ENCODE data around the gene MYL6B.
A peak's percentile ranks its signal among the peaks of the same experiment; 100 is the strongest.
"Not testable (repeated sequence)": the region's sequence is repeated elsewhere in the genome, so short reads cannot be mapped to it uniquely, and the experiment has no call there.

The MYL6B gene

DNA sequence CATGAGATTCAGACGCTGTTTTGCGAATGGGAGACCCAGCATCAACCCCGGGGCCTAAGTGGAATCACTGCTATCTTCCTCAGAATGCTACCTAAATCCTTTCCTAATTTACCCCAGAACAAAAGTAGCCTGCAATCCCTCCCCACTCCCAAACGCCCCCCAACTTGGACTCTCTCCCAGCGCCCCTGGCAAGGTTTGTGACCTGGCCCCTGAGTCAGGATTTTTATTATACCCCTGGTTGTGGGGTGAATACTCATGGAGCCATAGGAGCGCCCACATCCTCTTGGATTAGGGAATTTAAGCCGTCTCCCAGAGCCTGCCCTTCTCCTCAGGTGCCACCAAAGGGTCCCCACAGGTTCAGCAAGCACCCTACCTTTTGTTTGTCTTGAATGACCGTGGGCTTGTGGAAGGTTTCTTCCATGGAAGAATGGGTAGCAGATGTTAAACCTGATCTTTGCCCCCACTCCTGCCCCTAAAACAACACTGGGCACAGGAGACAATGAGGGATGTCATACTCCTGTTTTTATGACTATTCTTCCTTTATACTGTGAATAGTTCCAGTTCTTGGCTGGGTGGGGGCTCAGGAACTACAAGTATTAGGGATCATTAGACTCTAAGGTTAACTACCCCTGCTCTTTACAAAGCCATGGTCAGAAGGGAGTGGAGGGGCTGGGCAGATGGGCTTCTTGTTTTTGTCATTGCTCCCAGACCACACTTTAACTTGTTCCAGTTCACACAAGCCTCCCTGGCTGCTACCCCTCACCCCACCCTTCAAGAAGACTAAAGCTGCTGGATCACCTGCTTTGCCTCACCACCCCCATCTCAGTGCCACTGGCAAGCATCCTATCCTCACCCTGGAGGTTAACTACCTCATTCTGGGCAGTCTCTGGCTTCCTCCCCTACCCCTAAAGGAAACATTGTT is 630 bp downstream of the MYL6B start:
- DNase-seq (ENCODE audit: low read depth): no peak

DNA sequence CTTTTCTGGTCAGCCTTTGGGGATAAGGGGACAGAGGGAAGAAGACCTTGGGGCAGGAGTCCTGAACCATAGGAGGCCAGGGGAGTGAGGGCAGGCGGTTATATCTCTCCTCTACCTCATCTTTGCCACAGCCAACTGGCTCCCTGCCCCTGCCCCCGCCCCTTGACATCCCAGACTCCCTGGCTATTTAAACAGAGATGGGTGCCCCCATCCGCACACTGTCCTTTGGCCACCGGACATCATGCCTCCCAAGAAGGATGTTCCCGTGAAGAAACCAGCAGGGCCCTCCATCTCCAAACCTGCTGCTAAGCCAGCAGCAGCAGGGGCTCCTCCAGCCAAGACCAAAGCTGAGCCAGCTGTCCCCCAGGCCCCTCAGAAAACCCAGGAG is 1.3 kb downstream of the MYL6B start:
- DNase-seq (ENCODE audit: low read depth): no peak

DNA sequence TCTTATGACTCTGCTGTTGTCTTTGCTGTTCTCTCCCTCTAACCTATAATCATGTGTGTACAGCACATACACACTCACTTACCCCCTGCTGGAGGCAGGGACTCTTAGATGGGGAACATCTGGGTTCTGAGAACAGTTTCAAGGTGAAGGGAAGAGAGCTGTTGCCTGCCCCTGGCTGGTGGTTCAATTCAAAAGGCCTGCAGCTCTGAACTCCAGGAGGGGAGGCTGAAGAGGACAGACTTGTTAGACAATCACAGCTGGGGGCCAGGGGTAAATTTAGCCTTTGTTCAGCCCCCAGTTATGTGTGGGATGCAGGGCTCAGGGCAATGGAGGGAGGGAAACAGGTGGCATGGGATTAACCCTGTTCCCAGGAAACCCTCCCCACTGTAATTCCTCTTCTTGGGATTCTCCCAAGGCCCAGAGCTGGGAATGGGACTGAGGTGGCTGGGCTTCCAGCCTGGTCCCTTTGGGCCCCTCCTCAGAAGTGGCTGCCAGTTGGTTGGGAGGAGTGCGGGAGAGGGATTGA is 1.9 kb downstream of the MYL6B start:
- no peak for DNase-seq (ENCODE audit: low read depth)

DNA sequence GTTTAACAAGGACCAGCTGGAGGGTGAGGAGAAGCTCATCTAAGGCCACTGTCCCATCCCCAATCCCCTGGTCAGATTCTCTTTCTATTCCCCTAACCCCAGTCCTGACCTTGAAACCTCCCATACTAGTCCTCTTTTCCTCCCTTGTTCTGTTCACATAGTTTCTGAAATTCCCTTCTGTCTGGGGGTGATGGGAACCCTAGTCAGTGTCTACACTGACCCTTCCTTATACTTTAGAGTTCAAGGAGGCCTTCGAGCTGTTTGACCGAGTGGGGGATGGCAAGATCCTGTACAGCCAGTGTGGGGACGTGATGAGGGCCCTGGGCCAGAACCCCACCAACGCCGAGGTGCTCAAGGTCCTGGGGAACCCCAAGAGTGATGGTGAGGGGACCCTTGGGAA is 2.4 kb downstream of the MYL6B start:
- DNase-seq (ENCODE audit: low read depth): no peak

DNA sequence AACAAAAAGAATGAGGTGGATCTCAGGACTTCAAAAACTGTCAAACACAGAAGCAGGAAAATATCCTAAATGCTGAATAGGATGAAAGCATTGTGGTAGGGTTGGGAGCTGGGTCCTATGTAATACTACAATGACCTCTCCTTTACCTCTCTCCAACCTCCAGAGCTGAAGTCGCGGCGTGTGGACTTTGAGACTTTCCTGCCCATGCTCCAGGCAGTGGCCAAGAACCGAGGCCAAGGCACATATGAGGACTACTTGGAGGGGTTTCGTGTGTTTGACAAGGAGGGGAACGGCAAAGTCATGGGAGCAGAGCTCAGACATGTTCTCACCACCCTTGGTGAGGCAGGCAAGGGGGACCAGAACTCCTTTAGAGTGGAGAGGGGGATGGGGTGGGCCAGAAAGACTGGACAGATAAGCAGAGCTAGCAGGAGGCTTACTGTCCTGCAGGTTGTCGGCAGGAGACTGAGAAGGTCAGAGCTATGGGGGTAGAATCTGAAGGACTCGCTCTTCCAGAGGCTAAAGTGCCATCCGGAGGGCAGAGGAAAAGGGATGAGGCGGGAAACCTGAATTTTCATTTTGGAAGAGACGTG is 3.0 kb downstream of the MYL6B start:
- no peak for DNase-seq (ENCODE audit: low read depth)

DNA sequence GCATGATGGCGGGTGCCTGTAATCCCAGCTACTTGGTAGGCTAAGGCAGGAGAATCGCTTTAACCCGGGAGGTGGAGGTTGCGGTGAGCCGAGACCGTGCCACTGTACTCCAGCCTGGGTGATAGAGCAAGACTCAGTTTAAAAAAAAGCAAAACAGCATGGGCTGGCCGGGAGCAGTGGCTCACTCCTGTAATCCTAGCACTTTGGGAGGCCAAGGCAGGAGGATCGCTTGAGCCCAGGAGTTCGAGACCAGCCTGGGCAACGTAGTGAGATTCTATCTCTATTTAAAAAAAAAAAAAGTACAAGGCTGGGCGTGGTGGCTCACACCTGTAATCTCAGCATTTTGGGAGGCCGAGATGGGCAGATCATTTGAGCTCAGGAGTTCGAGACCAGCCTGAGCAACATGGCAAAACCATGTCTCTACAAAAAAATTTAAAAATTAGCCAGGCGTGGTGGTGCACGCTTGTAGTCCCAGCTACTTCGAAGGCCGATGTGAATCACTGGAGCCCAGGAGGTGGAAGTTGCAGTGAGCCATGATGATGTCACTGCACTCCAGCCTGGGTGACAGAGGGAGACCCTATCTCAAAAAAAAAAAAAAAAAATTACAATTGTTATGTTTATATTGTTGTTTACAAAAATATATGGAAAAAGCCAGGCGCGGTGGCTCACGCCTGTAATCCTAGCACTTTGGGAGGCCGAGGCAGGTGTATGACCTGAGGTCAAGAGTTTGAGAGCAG is 4.2 kb downstream of the MYL6B start:
- not testable (repeated sequence) for DNase-seq (ENCODE audit: low read depth)

DNA sequence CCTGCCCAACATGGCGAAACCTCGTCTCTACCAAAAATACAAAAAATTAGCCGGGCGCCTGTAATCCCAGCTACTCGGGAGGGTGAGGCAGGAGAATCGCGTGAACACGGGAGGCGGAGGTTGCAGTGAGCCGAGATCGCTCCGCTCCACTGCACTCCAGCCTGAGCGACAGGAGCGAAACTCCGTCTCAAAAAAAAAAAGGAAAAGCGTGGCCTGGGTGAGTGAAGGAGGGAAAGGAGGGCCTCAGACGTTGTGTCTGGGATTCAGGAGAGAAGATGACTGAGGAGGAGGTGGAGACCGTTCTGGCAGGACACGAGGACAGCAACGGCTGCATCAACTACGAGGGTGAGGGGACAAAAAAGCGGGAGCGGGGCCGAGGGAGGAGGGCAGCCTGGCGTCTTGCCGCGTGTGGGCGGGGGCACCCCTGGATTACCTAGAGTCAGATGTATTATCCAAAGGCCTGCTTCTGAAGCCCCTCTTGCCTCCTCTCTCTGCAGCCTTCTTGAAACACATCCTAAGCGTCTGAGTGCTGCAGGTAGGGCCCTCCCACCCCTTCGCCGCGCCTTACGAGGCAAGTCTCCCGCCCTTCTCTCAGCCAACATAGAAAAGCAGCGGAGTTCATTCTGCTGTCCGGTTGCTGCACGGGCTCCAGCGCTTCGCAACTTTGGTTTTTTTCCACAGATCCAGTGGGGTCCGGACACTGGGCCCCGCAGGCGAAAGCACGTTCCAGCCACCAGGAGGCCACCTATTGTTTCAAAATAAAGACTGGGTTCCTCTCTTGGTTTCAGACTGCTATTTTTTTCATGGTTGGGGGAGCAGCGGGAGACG is 5.0 kb downstream of the MYL6B start:
- peak; percentile 41 for DNase-seq (ENCODE audit: low read depth)

DNA sequence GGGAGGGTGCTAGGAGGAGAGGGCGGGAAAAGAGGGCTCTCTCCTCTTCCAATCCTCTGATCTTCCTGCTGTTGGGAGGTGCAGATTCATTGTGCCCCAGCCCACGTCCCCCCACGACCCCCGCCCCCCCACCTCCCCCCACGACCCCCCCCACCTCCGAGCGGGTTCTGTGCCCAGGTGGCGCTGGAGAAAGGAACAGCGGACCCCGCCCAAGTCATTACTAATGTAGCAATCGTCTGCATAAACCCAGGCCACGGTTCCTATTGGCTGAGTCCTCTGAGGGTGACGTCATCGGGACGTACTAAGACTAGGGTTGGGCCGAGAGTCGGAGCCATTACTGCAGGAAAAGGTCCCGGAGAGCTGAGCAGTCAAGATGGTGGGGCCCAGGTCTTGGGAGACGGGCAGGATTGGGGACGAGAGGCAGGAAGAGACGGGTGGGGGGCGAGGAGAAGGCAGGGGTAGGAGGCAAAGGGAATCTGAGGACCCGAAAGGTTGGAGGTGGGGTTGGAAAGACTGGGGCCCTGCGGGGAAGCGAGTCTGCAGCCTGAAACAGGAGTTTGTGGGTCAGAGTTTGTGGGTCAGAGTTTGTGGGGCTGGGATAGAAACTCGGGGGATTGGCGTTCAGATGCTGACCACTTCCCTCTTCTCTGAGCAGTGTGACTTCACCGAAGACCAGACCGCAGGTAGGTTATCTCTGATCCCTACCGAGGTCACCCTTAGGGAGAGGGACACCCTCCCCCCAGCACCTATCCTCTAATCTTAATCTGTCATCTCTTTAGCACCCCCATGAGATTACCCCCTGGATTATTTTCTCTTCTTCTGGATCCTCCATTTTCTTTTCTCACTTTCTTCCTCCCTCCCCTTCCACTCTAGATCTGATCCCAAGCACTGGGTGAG is 5.9 kb downstream of the MYL6B start, which contains the start of gene MYL6:
MYL6 (plus strand) TSS at position 331 of the 897 bp plus-strand sequence; CDS start at position 374, 43 bp downstream.
- DNase-seq (ENCODE audit: low read depth): peak; percentile 90

DNA sequence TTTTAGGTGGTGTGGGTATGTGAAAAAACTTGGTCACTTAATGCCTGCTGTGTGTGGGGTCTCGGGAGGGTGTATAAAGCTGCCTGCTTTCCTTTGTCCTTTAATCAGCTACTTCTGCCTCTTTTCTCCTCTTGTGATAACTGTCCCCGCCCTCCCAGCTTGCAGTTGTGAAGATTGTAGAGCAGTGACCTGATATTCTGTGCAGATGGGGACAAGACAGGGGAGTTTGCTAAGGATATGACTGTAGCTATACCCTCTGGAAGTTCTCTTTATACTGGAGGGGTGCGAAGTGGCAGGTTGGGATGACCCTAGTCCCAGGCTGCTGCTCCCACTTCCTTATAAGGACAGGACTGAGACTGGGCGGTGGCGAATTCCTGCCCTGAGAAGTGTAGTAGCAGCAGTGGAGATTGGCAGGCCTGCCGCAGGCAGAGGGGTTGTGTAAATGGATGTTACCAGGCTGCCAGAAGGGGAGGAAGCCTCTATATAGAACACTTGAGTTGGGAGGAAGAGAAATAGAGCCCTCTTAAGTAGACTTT is 6.6 kb downstream of the MYL6B start:
- no peak for DNase-seq (ENCODE audit: low read depth)

DNA sequence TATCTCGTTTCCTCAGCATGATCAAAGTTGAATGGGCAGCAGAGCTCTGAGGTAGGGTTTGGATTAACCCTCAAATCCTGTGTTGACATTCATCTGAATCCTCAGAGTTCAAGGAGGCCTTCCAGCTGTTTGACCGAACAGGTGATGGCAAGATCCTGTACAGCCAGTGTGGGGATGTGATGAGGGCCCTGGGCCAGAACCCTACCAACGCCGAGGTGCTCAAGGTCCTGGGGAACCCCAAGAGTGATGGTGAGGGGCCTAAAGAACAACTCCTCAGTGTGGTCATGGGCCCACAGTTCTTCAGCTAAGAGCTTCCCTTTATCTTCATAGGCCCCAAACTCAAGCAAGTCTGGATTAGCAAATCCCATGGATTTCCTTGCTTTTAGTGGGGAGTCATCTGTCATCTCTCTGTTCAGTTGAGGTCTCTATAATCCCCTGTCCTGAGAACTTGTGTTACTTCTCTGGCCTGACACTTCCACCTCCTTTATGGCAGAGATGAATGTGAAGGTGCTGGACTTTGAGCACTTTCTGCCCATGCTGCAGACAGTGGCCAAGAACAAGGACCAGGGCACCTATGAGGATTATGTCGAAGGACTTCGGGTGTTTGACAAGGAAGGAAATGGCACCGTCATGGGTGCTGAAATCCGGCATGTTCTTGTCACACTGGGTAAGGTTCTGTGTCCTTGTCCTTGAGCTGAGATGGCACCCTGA is 7.2 kb downstream of the MYL6B start:
- no peak for DNase-seq (ENCODE audit: low read depth)

DNA sequence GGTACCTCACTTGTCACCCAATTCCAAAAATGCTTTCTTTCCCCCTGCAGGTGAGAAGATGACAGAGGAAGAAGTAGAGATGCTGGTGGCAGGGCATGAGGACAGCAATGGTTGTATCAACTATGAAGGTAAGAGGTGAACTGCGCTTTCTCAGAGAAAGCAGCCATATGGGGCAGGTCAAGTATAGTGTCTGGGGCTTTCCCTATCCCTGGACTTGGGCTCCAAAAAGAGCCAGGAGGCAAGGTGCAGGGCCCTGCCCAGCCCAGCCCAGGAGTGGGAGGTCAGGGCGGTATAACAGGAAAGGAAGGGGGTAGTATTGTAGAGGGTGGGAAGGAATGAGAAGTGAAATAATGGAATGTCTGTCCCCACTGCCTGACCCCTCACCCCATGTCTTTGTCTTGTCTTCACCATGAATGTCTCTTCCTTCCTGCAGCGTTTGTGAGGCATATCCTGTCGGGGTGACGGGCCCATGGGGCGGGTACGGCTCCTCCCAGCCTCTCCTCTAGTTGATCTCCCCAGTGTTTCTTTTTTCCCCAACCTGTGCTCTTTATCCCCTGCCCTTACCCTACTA is 7.9 kb downstream of the MYL6B start:
- peak; percentile 57 for DNase-seq (ENCODE audit: low read depth)

DNA sequence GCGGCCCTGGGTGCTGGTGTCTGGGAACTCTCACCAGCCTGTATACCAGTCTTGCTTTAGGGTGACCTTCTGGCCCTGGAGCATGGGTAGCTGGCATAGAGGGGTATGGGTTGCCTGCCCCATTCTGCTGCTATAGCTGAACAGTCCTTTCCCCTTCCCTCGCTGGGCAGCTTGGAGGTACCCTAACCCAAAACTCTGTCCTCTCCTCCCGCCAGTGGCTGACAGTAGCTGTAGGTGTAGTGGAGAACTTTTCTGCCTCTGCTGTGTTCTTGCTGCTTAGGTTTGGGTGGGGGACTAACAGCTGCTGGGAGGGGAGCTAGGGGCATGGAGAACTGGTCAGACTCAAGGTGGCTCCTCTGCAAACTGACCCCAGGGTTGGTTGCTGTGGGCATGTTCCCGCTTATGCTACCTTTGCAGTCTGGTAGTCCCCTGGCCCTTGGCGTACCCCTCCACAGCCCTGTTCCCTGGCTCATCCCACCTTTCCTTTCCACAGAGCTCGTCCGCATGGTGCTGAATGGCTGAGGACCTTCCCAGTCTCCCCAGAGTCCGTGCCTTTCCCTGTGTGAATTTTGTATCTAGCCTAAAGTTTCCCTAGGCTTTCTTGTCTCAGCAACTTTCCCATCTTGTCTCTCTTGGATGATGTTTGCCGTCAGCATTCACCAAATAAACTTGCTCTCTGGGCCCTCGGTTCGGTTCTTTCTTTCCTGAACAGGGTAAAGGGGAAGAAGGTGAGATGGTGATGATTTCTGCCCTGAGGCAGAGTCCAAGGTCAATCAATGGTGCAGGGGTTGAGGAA is 8.7 kb downstream of the MYL6B start:
- DNase-seq (ENCODE audit: low read depth): no peak

DNA sequence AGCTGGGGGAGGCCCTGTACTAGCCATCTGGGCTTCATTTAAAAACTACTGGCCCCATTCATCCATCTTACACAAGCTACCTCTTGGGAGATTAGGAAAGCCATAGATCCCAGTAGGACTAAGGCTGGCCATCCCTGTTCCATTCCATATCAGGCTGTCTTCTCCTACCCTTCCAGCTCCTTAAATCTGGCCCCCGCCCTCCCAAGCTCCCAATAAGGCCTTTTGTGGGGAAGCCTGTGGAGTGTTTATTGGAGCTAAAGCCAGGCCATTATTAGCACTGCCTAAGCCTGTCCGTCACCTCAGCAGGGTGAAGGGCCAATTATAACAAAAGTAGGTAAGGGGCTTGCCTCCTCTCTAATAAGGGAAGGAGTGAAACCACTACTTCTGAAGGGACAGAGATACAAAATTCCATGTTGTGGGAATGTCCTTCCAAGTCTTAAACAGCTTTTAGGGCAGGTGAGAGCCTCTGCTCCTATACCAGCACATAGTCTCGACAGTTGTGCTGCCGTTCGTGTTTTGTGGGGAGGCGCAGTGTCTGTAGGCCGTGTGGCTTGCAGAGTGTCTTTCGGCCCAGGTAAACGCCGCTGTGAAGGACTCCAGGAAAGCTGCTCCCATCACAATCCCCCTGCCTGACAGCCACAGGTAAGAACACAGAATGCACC is 9.4 kb downstream of the MYL6B start:
- no peak for DNase-seq (ENCODE audit: low read depth)

DNA sequence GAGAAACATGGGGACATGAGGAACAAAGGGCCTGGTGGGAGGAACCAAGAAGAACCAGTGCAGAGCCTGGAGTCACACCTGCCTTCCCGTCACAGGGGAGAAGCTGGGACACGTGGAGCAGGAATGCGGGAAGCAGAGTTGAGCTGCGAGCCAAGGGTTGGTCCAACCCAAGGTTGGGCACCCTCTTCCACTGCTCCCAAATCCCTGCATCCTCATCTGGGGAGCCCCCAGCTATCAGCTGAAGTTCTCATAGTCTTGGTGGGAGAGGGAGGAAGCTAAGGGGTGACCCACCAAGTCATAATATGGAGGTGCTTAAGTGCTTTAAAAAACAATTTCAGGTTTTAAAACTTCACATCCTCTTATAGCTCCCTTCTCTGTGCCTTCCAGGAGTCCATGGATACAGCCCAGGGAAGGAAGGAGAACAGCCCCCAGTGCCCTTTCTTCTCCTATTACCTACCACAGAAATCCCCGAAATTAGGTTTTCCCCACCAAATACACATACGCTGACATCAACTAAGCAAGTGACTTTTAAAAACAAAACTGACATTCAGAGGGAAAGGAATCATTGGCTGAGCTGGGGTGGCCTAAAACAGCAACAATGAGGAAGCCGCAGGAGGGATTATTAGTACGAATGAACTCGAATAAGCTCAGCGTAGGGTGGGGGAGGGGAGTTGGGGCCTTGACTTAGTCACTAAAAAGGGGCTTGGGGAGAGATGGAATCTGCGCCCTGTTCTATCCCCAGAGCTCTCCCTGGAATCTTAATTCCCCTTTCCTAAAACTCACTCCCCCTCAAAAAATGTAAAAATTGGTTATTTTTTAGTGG is 10.3 kb downstream of the MYL6B start:
- no peak for DNase-seq (ENCODE audit: low read depth)

DNA sequence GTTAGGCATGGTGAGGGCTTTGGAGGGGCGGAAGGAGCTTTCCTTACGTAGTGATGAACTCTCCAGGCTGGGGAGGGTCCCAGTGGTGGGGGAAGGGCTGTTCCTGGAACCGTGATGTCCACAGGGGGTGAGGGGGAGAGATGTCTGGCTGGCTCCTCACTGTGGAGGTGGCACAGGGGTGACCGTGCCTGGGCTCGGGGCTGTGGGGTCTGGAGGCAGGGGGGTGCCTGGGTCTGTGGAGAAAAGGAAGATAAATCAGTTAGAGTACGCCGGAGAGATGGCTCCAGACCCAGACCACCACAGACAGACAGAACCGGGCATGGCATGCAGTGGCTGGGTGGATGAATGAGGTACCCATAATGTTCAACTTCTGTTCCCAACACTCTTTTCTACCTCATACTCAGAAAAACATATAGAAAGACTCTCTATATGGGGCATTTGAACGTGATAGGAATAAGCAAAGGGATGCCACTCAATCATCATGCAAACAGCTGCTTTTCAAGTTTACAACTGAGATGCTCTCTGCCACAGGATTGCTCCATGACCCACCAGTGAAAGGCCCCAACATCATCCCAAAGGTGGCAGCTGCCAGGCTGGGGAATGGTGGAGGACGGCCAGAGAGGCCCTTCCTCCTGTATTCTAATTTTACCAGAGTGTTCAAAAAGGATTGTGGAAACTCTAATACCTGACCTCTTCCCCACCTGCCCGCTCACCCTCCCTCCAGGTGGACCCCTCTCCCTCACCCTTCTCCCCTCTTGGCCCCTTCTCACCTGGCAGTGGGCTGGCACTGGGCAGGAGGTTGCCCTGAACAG is 11.4 kb downstream of the MYL6B start:
- DNase-seq (ENCODE audit: low read depth): no peak

DNA sequence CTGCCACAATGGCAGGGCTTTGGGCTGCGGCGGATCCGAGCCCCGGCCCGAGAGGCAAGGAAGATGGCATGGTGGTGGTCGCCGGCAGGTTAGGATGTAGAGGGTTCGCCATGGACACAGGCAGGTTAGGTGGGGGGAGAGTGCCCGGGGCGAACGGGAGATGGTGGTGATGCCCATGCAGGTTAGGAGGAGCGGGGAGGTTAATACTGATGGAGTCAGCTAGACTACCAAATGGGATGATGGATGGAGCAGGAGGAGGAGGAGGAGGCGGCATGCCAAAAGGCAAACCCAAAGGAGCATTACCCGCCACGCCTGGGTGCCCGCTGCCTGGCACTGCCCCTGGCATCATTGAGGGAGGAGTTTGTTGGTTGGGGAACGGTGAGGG is 11.9 kb downstream of the MYL6B start:
- no peak for DNase-seq (ENCODE audit: low read depth)

All from T follicular helper cell (primary cell).